LNCaP clone FGC (cell line): ENCODE measurements around the gene GUCY1B1.

ENCODE experiments used
- DNase-seq: peaks from one replicate; pipeline ENCODE4 v3.0.0-alpha.2; 2011; ENCODE audit warnings: low read depth
- H3K4me3 ChIP-seq: 2 replicates; pipeline ENCODE4 v1.5.1; 2011; ENCODE audit warnings: mild to moderate bottlenecking, low read depth, low read length, control low read depth
- TF ChIP-seq, protein P1 (sequence below): IDR thresholded peaks from 2 replicates; pipeline ENCODE4 v1.5.1; 2012; ENCODE audit warnings: mild to moderate bottlenecking; ENCODE audit not compliant: control insufficient read depth, insufficient read depth; ENCODE audit errors: extremely low read depth

GUCY1B1 gene

DNA sequence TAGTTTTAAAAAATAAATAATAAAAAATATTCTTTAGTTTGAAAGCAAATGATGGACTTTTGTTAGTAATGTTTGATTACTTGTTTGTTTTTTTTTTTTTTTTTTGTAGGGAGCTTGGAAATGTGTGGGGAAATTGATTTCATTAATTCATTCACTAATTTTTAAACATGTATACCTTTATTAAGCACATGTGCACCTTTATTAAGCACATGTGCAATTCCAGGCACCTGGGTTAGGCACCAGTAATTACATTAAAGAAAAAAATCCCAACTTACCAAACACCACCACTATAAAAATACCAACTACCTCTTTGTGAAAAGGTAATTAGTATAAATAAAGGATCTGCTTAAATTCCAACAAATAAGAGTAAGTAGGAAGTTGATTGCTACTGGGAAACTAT, 9.5 kb downstream of the GUCY1B1 start:
- DNase-seq = no peak
- TF ChIP-seq, protein P1, sequence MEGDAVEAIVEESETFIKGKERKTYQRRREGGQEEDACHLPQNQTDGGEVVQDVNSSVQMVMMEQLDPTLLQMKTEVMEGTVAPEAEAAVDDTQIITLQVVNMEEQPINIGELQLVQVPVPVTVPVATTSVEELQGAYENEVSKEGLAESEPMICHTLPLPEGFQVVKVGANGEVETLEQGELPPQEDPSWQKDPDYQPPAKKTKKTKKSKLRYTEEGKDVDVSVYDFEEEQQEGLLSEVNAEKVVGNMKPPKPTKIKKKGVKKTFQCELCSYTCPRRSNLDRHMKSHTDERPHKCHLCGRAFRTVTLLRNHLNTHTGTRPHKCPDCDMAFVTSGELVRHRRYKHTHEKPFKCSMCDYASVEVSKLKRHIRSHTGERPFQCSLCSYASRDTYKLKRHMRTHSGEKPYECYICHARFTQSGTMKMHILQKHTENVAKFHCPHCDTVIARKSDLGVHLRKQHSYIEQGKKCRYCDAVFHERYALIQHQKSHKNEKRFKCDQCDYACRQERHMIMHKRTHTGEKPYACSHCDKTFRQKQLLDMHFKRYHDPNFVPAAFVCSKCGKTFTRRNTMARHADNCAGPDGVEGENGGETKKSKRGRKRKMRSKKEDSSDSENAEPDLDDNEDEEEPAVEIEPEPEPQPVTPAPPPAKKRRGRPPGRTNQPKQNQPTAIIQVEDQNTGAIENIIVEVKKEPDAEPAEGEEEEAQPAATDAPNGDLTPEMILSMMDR = no peak
- no peak overlapping the region for H3K4me3 ChIP-seq

DNA sequence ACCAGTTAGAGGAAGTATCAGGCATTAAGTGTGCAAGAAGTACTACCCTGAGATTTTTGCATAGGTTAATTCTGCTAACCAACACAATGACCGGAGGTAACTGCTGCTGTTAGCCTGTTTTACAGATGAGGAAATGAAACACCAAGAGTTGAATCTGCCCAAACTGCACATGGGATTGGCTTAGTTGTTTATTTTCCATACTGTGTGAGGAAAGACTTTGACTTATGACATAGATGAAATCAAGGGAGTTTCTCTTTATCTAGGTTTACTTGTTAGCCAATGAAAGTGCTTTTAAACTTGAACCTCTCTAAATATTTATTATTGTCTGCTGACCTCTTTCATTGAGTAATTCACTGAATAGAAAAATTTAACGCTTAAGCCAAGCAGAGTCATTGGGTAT, 10.3 kb downstream of the GUCY1B1 start:
- TF ChIP-seq, protein P1 = no peak
- no peak for DNase-seq
- H3K4me3 ChIP-seq = no peak overlapping the region

DNA sequence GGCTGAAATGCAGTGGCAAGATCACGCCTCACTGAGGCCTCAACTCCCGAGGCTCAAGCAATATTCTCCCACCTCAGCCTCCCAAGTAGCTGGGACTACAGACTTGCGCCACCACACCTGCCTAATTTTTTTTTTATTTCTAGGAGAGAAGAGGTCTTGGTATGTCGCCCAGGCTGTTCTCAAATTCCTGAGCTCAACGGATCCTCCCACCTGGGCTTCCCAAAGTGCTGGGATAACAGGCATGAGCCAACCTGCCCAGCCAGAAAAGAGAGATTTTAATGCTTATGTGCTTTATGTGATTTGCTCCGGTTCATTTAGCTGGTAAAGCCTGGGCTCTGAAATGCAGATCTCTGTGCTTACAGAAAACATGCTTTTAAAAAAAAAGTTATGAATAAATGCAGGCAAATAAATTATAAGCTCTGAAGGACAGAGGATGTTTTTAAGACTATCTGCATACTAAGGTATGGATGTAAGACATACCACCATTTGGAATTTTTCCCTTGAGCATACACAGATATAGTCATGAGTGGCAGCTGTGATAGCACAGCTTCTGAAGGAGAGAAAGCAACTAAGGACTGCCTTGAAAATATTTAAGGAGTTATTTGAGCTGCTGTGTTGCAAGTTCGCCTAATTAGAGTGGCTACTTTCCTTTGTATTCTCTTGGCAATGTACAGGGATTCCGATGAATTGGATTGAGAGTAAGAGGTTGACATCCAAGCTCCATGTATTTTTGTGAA, 13.8 kb downstream of the GUCY1B1 start:
- TF ChIP-seq, protein P1 = no peak
- no peak for DNase-seq

DNA sequence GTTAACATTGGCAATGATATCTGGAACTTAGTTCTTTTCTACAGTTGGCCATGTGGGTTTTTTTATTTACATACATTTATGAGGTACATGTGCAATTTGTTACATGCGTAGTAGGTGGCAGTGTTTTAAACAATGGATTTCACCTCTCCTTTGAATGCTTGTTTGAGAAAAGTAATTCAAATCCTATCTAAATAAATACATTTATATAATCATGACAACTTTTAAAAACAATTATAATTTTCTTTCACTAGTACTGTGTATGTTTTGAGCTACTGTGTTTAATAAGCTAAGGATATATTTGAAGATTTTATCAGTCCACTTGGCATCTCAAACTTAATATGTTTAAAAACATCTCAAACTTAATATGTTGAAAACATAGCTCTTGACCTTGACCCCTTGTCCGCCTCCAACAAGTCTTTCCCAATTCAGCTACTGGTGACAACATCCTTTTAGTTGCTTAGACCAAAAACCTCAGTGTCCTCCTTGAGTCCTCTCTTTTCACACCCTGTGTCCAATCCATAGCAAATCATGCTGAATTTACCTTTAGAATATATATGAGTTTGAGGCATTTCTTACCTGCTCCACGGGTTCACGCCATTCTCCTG, 14.5 kb downstream of the GUCY1B1 start:
- no peak for DNase-seq
- TF ChIP-seq, protein P1 = no peak

More for the DNA sequence above, 13.8 kb downstream of the GUCY1B1 start:
- no peak overlapping the region for H3K4me3 ChIP-seq

DNA sequence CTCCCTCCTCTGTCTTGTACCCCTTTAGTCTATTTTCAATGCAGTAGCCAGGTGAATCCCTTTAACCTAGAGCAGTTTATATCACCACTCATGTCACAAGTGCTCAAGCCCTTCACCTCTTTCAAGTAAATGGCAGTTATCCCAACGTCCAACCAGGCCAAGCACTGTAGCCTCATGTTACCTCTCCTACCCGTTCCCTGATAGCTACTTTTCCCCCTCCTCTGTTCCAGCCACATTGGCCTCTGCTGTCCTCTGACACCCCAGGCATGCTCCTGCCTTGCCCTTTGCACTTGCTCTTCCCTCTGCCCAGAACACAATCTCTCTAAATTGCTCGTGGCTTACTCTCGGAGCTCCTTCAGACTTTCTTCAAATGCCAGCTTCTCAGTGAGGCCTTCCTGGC, 15.2 kb downstream of the GUCY1B1 start:
- TF ChIP-seq, protein P1 = no peak
- H3K4me3 ChIP-seq = no peak overlapping the region
- DNase-seq = no peak

More for the DNA sequence above, 14.5 kb downstream of the GUCY1B1 start:
- H3K4me3 ChIP-seq = no peak overlapping the region

DNA sequence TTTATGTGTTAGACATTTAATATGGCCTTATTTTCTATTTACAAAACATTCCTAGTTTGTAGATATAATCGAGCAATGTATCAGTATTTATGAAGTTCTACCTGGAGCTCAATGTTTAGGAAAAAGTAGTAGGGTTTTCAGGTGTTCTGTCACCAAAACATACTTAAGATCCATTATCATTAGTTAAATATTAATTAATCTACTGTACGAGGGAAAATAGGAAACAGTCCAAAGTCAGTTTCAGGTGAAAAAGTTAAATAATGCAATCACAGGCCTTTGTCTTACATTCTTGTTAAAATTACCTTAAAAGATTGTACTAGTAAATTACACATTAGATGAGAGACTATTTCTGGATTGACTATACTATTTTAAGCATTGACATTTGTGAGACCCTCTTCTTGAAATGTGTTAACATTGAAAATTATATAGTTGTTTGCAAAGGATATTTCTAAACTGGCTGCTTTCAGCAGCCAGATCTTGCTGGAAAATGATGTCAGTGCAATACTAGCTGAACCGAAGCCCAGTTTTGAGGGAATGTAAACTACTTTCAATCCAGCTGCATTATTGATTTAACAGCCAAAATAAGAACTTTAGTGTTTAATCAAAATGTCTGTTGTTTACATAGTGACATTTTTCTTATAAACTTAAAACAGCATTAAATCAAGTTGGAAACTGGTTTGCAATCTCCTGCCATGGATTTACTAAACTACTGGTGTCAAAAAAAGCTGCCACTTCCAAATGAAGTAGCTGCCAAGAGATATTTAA, 19.3 kb downstream of the GUCY1B1 start:
- TF ChIP-seq, protein P1 = no peak
- H3K4me3 ChIP-seq = no peak overlapping the region
- peak; percentile 93 for DNase-seq
